MM.1S (cell line): ENCODE data around the gene AP3B1.

ENCODE experiments used
- DNase-seq: peaks from one replicate; pipeline ENCODE4 v3.0.0-alpha.2; 2015
- H2AFZ ChIP-seq: fragments of 300-600 bp; sonication (generic); 2 replicates; pipeline ENCODE4 v1.6.0; 2016; ENCODE audit warnings: antibody characterized with exemption, low read length
- H3F3A ChIP-seq: fragments of 300-600 bp; sonication (generic); 2 replicates; pipeline ENCODE4 v1.6.1; 2016; ENCODE audit warnings: mild to moderate bottlenecking, antibody characterized with exemption, low read length, moderate library complexity, mixed read lengths; ENCODE audit not compliant: insufficient read depth
- H3K27ac ChIP-seq: fragments of 300-600 bp; sonication (generic); 2 replicates; pipeline ENCODE4 v1.5.1; 2016; ENCODE audit warnings: mild to moderate bottlenecking, low read length
- H3K27me3 ChIP-seq: fragments of 300-600 bp; sonication (generic); replicated peaks from 2 replicates; pipeline ENCODE4 v1.6.0; 2016; ENCODE audit warnings: low read length; ENCODE audit not compliant: insufficient read depth
- H3K36me3 ChIP-seq: fragments of 300-600 bp; sonication (generic); replicated peaks from 2 replicates; pipeline ENCODE4 v1.6.1; 2016; ENCODE audit warnings: mild to moderate bottlenecking, low read length, mixed read lengths; ENCODE audit not compliant: insufficient read depth
- H3K4me1 ChIP-seq: fragments of 300-600 bp; sonication (generic); 2 replicates; pipeline ENCODE4 v1.6.1; 2016; ENCODE audit warnings: low read length, mixed read lengths
- H3K4me2 ChIP-seq: fragments of 300-600 bp; sonication (generic); 2 replicates; pipeline ENCODE4 v1.6.0; 2016; ENCODE audit warnings: low read depth, low read length
- H3K4me3 ChIP-seq: fragments of 300-600 bp; sonication (generic); 2 replicates; pipeline ENCODE4 v1.5.1; 2016; ENCODE audit warnings: low read length, mixed read lengths
- H3K79me2 ChIP-seq: fragments of 300-600 bp; sonication (generic); 2 replicates; pipeline ENCODE4 v1.6.1; 2016; ENCODE audit warnings: mixed run types, low read length, mixed read lengths
- H3K9ac ChIP-seq: fragments of 300-600 bp; sonication (generic); 2 replicates; pipeline ENCODE4 v1.6.1; 2016; ENCODE audit warnings: low read length, mixed read lengths
- H3K9me2 ChIP-seq: fragments of 300-600 bp; sonication (generic); replicated peaks from 2 replicates; pipeline ENCODE4 v1.6.1; 2016; ENCODE audit warnings: mild to moderate bottlenecking, low read length, mixed read lengths; ENCODE audit not compliant: insufficient read depth
- H3K9me3 ChIP-seq: fragments of 300-600 bp; sonication (generic); replicated peaks from 2 replicates; pipeline ENCODE4 v1.6.1; 2016; ENCODE audit warnings: mild to moderate bottlenecking, low read length, mixed read lengths; ENCODE audit not compliant: insufficient read depth
- H4K20me1 ChIP-seq: fragments of 300-600 bp; sonication (generic); 2 replicates; pipeline ENCODE4 v1.6.1; 2016; ENCODE audit warnings: mild to moderate bottlenecking, low read length, moderate library complexity, mixed read lengths; ENCODE audit not compliant: insufficient read depth
- EZH2 ChIP-seq: fragments of 300-600 bp; sonication (generic); optimal IDR thresholded peaks from 2 replicates; pipeline ENCODE3; 2017; ENCODE audit warnings: low read depth, mild to moderate bottlenecking, antibody characterized with exemption, low read length, mixed read lengths
- EZH2phosphoT487 ChIP-seq: fragments of 300-600 bp; sonication (generic); IDR thresholded peaks from 2 replicates; pipeline ENCODE4 v1.6.1; 2018; ENCODE audit warnings: antibody characterized with exemption, low read length
- TF ChIP-seq, protein P1 (sequence below): fragments of 300-600 bp; sonication (generic); IDR thresholded peaks from 2 replicates; pipeline ENCODE4 v1.5.1; 2016; ENCODE audit warnings: antibody characterized with exemption, low read length, mixed read lengths

AP3B1 gene

DNA sequence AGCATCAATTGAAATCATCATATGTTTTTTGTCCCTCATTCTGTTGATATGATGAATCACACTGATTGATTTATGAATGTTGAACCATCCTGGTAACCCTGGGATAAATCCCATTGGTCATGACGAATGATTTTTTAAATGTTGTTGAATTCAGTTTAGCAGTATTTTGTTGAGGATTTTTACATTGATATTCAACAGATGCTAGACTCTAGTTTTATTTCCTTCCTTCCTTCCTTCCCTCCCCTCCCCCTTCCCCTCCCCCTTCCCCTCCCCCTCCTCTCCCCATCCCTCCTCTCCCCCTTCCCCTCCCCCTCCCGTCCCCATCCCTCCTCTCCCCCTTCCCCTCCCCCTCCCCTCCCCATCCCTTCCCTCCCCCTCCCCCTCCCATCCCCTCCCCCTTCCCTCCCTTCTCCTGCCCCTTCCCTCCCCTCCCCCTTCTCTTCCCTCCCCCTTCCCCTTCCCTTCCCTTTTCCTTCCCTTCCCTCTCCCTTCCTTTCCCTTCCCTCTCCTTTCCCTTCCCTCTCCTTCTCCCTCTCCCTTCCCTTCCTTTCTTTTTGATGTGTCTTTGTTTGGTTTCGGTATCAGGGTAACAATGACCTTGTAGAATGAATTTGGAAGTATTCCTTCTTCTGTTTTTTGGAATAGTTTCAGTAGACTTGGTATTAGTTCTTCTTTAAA lies 142.8 kb downstream of the AP3B1 start:
- Histone ChIP-seq H3K9me3 (no peaks in the 10 kb centered on the region), H4K20me1 (no peaks in the 10 kb centered on the region), H3K4me3 (no peak overlapping the region), H3F3A (no peaks in the 10 kb centered on the region), H3K79me2 (no peaks in the 10 kb centered on the region), H3K9me2 (no peaks in the 10 kb centered on the region), H3K9ac (no peak overlapping the region), H3K4me2 (no peak overlapping the region), H3K27me3 (no peaks in the 10 kb centered on the region), H3K36me3 (peaks cover 3% of the 10 kb centered on the region; the same call in 1 of the 2 replicates), H3K27ac (no peak overlapping the region), H2AFZ (no peak overlapping the region), H3K4me1 (no peaks in the 10 kb centered on the region)
- TF ChIP-seq, protein P1, sequence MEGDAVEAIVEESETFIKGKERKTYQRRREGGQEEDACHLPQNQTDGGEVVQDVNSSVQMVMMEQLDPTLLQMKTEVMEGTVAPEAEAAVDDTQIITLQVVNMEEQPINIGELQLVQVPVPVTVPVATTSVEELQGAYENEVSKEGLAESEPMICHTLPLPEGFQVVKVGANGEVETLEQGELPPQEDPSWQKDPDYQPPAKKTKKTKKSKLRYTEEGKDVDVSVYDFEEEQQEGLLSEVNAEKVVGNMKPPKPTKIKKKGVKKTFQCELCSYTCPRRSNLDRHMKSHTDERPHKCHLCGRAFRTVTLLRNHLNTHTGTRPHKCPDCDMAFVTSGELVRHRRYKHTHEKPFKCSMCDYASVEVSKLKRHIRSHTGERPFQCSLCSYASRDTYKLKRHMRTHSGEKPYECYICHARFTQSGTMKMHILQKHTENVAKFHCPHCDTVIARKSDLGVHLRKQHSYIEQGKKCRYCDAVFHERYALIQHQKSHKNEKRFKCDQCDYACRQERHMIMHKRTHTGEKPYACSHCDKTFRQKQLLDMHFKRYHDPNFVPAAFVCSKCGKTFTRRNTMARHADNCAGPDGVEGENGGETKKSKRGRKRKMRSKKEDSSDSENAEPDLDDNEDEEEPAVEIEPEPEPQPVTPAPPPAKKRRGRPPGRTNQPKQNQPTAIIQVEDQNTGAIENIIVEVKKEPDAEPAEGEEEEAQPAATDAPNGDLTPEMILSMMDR: no peak
- TF ChIP-seq EZH2phosphoT487 (no peak), EZH2 (no peak)
- DNase-seq: no peak

DNA sequence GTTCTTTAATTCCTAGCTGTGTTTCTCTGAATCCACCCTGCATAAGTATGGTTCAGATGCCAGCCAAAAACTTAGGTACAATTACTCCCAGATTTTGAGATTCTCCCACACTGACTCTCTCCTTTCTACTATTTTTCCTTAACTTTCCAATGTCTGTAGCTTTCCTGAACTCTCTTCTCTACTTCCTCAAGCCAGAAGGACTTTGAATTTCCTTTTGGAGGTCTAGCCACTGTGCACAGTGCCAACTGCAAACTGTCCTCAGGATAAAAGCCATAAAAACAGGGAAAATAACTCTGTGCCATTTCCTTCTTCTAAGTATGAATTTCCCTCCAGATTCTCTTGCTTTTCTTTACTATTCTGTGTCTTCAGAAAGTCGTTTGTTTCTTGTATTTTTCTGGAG lies 157.2 kb downstream of the AP3B1 start:
- H3K27me3 ChIP-seq: no peaks in the 10 kb centered on the region
- no peak overlapping the region for H3K9ac ChIP-seq
- no peak overlapping the region for H3K4me3 ChIP-seq
- H3K9me3 ChIP-seq: no peaks in the 10 kb centered on the region
- no peaks in the 10 kb centered on the region for H3F3A ChIP-seq
- no peaks in the 10 kb centered on the region for H3K9me2 ChIP-seq
- DNase-seq: no peak
- H3K4me1 ChIP-seq: no peaks in the 10 kb centered on the region
- no peak for TF ChIP-seq EZH2phosphoT487
- TF ChIP-seq EZH2: no peak
- TF ChIP-seq, protein P1: no peak
- H3K79me2 ChIP-seq: no peaks in the 10 kb centered on the region
- no peaks in the 10 kb centered on the region for H4K20me1 ChIP-seq
- H2AFZ ChIP-seq: no peak overlapping the region
- no peak overlapping the region for H3K4me2 ChIP-seq
- H3K27ac ChIP-seq: no peak overlapping the region
- H3K36me3 ChIP-seq: no peaks in the 10 kb centered on the region

GRCh38 chr5:78133423-78133822 lies 161.1 kb downstream of the AP3B1 start:
- Histone ChIP-seq H3K36me3 (no peaks in the 10 kb centered on the region), H3K9me2 (no peaks in the 10 kb centered on the region), H2AFZ (no peak overlapping the region), H3K27me3 (no peaks in the 10 kb centered on the region), H3K9me3 (no peaks in the 10 kb centered on the region), H3F3A (no peaks in the 10 kb centered on the region), H3K4me1 (no peaks in the 10 kb centered on the region), H3K9ac (no peak overlapping the region), H3K4me3 (no peak overlapping the region), H3K27ac (no peak overlapping the region), H3K4me2 (no peak overlapping the region), H4K20me1 (no peaks in the 10 kb centered on the region), H3K79me2 (no peaks in the 10 kb centered on the region)
- TF ChIP-seq EZH2phosphoT487 (no peak), EZH2 (no peak)
- TF ChIP-seq, protein P1: no peak
- DNase-seq: no peak
